ENCODE results near the gene SMARCAL1. TPM values are rescaled to one million over a fixed set of nuclear protein-coding genes. Genes with fewer than 3 reads are reported as not detected.
A peak's percentile ranks its signal among the peaks of the same experiment; 100 is the strongest.

The SMARCAL1 gene
- total and polyA plus RNA-seq, 12 donors: 8.2 to 28.9 (median 21.1) TPM

GRCh38 chr2:216485237-216485636 lies 73.0 kb downstream of the SMARCAL1 start:
- Histone ChIP-seq H3K27ac (peak overlapping the region in 1 of 5 donors; percentile 23), H3K4me3 (no peak overlapping the region), H3K27me3 (no peaks in the 10 kb centered on the region), H3K4me1 (replicated peaks in 1 of 2) (peaks cover 0 to 3% of the 10 kb centered on the region in 2 donors), H3K9me3 (replicated peaks in 1 of 3) (no peaks in the 10 kb centered on the region), H3K36me3 (replicated peaks in 1 of 2) (peaks cover 0 to 15% of the 10 kb centered on the region in 2 donors)
- WGBS, 4 donors: 82 to 89% (median 83%) methylated on average over 3 of the region's 3 CpGs
- TF ChIP-seq, protein P1, sequence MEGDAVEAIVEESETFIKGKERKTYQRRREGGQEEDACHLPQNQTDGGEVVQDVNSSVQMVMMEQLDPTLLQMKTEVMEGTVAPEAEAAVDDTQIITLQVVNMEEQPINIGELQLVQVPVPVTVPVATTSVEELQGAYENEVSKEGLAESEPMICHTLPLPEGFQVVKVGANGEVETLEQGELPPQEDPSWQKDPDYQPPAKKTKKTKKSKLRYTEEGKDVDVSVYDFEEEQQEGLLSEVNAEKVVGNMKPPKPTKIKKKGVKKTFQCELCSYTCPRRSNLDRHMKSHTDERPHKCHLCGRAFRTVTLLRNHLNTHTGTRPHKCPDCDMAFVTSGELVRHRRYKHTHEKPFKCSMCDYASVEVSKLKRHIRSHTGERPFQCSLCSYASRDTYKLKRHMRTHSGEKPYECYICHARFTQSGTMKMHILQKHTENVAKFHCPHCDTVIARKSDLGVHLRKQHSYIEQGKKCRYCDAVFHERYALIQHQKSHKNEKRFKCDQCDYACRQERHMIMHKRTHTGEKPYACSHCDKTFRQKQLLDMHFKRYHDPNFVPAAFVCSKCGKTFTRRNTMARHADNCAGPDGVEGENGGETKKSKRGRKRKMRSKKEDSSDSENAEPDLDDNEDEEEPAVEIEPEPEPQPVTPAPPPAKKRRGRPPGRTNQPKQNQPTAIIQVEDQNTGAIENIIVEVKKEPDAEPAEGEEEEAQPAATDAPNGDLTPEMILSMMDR (IDR thresholded peaks at IDR 0.05): no peak
- TF ChIP-seq POLR2A (IDR thresholded peaks at IDR 0.05): no peak
- intact Hi-C loops (cut with DNase I): no loop called here
- DNase-seq: no peak

DNA sequence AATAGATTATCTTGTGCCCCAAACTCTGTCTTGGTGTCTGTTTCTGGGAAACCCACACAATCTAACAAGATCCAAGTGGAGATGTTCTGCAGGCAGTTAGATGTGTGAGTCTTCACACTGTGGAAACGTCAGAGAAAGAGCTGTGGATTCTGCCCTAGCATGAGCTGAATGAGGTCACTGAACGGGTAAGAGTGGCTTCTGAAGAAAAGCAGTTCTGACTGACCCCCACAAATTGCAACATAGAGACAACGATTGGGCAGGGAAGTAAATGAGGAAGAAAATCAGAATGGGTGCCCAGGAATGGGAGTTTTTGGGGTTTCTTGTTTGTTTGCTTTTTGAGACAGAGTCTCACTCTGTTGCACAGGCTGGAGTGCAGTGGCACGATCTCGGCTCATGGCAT lies 73.5 kb downstream of the SMARCAL1 start:
- H3K4me3 ChIP-seq: no peak overlapping the region
- H3K9me3 ChIP-seq (replicated peaks in 1 of 3): no peaks in the 10 kb centered on the region
- peaks cover 0 to 3% of the 10 kb centered on the region in 2 donors for H3K4me1 ChIP-seq (replicated peaks in 1 of 2)
- H3K36me3 ChIP-seq (replicated peaks in 1 of 2): peaks cover 0 to 11% of the 10 kb centered on the region in 2 donors
- intact Hi-C loops (cut with DNase I): no loop called here
- TF ChIP-seq POLR2A (IDR thresholded peaks at IDR 0.05): no peak
- TF ChIP-seq, protein P1 (IDR thresholded peaks at IDR 0.05): no peak
- H3K27ac ChIP-seq: peak overlapping the region in 1 of 5 donors; percentile 23
- 52 to 74% (median 71%) methylated on average over 5 of the region's 5 CpGs for WGBS, 4 donors
- no peaks in the 10 kb centered on the region for H3K27me3 ChIP-seq
- DNase-seq: peak in 1 of 7 donors; percentile 25

GRCh38 chr2:216486271-216486670 lies 74.0 kb downstream of the SMARCAL1 start:
- H3K27me3 ChIP-seq: no peaks in the 10 kb centered on the region
- no peaks in the 10 kb centered on the region for H3K9me3 ChIP-seq (replicated peaks in 1 of 3)
- H3K36me3 ChIP-seq (replicated peaks in 1 of 2): peaks cover 0 to 11% of the 10 kb centered on the region in 2 donors
- H3K27ac ChIP-seq: peak overlapping the region in 1 of 5 donors; percentile 76
- peaks cover 0 to 3% of the 10 kb centered on the region in 2 donors for H3K4me1 ChIP-seq (replicated peaks in 1 of 2)
- intact Hi-C loops (cut with DNase I): no loop called here
- TF ChIP-seq, protein P1 (IDR thresholded peaks at IDR 0.05): no peak
- TF ChIP-seq POLR2A (IDR thresholded peaks at IDR 0.05): no peak
- WGBS, 4 donors: 79 to 93% (median 86%) methylated on average over 7 of the region's 7 CpGs
- no peak for DNase-seq
- no peak overlapping the region for H3K4me3 ChIP-seq

DNA sequence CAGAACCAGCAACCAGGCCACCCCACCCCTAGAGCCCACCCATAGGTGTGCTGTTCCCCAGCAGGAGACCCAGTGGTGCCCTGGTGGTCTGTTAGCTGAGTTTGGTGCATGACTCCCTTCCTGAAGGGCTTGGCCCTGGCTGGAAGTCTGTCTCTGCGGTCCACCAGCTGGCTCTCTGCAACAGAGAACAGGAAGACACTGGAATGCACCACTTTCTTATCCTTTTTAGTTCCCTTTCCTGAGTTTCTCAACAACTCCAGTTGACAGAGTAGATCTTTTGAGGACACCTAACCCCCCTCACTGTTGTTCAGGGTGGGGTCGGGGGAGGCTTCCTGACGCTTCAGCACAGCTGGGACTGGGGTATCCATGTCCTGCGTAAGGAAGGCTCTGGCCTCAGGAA lies 74.4 kb downstream of the SMARCAL1 start:
- intact Hi-C loops (cut with DNase I): no loop called here
- Histone ChIP-seq H3K4me3 (no peak overlapping the region), H3K4me1 (replicated peaks in 1 of 2) (peaks cover 0 to 3% of the 10 kb centered on the region in 2 donors), H3K9me3 (replicated peaks in 1 of 3) (no peaks in the 10 kb centered on the region), H3K27ac (peak overlapping the region in 1 of 5 donors; percentile 76), H3K36me3 (replicated peaks in 1 of 2) (peaks cover 0 to 11% of the 10 kb centered on the region in 2 donors), H3K27me3 (no peaks in the 10 kb centered on the region)
- peak in 1 of 7 donors; percentile 33 for DNase-seq
- no peak for TF ChIP-seq POLR2A (IDR thresholded peaks at IDR 0.05)
- 50 to 62% (median 56%) methylated on average over 4 of the region's 4 CpGs for WGBS, 4 donors

DNA sequence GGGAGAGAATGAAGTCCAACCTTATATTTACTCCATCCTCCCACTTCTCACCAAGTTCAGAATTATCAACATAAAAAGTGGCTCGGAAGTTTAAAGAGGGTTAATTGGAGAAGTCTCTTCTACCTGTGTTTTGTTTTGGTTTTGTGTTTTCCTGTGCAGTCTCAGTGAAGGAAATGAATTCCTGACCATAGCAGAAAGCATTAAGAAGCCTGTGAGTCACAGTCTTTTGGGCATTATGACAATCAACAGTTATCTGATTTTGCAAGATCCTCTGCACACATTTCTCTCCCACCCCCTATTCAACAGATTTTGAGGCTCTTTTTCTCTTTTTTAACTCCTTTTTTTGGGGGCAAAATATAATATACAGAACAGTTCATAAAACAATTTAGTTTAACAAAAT lies 77.8 kb downstream of the SMARCAL1 start:
- intact Hi-C loops (cut with DNase I): no loop called here
- DNase-seq: no peak
- TF ChIP-seq, protein P1 (IDR thresholded peaks at IDR 0.05): no peak
- TF ChIP-seq POLR2A (IDR thresholded peaks at IDR 0.05): no peak

More for the DNA sequence above, 77.8 kb downstream of the SMARCAL1 start:
- Histone ChIP-seq H3K4me1 (replicated peaks in 1 of 2) (peaks cover 0 to 3% of the 10 kb centered on the region in 2 donors), H3K4me3 (no peak overlapping the region), H3K27ac (no peak overlapping the region), H3K9me3 (replicated peaks in 1 of 3) (no peaks in the 10 kb centered on the region), H3K27me3 (no peaks in the 10 kb centered on the region), H3K36me3 (replicated peaks in 1 of 2) (no peaks in the 10 kb centered on the region)
- WGBS, 4 donors: 65 to 71% (median 69%) methylated on average over 1 of the region's 1 CpG
